Activated T-cell treated with anti-CD3 and anti-CD28 coated beads for 1 hour (primary cell): ENCODE results near the gene UQCRC2.
"Not testable (repeated sequence)": the region's sequence is repeated elsewhere in the genome, so short reads cannot be mapped to it uniquely, and the experiment has no call there.

Experiments used
- DNase-seq: peaks from one replicate; pipeline ENCODE4 v3.0.0-alpha.2; 2020; ENCODE audit warnings: low read depth

The UQCRC2 gene

DNA sequence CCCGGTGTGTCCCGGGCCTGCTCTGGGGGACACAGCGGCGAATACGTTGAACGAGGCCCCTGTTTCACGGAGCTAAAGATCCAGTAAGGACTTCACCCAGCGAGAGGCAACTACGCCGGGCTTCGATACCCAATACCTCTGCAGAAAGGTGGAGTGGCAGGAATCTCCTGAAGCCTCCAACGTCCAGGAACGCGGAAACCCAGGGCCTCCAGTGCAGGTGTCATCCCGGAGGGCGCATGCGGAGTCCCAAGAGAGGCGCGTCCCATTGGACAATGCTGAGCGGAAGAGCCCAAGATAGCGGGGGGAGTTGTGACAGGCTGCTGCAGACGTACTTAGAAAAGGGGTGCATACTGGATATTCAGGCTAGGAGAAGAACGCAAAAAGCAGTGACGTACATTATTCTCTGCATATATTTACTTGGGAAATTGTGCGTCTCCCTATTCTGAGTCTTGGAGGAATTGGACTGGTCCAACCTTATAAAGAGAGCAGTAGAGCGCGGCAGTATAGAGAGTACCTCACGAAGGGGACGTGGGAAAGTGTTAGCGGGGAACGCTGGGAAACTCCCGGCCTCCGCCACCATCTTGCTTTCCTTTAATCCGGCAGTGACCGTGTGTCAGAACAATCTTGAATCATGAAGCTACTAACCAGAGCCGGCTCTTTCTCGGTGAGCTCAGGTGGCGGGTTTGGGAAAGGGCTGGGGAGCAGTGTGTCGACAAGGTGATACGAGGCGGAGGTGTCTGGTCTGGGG lies at the start of gene UQCRC2:
UQCRC2 (plus strand) TSS at position 569 of the 748 bp plus-strand sequence; CDS start at position 632, 63 bp downstream.
- DNase-seq = peak; percentile 80

GRCh38 chr16:21932650-21933049 lies 20.5 kb upstream of the UQCRC2 start:
- DNase-seq = not testable (repeated sequence)

GRCh38 chr16:21933316-21933715 lies 19.8 kb upstream of the UQCRC2 start:
- DNase-seq = not testable (repeated sequence)

DNA sequence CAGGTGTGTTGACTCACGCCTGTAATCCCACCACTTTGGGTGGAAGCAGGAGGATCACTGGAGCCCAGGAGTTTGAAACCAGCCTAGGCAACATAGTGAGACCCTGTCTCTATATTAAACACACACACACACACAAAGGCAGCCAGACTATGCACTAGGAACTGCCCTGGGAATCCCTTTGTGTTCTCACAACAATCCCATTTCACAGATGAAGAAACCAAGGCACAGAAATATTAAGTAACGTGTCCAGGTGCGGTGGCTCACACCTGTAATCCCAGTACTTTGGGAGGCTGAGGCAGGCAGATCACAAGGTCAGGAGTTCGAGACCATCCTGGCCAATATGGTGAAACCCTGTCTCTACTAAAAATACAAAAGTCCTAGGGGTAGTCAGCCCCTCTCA lies 19.4 kb upstream of the UQCRC2 start:
- DNase-seq = not testable (repeated sequence)

- DNase-seq = not testable (repeated sequence)
These were observed 16.9 kb upstream of the UQCRC2 start for GRCh38 chr16:21936216-21936615.

- no peak for DNase-seq
These were observed 15.8 kb upstream of the UQCRC2 start for GRCh38 chr16:21937336-21937829.

GRCh38 chr16:21940570-21940969 lies 12.6 kb upstream of the UQCRC2 start:
- DNase-seq = no peak

DNA sequence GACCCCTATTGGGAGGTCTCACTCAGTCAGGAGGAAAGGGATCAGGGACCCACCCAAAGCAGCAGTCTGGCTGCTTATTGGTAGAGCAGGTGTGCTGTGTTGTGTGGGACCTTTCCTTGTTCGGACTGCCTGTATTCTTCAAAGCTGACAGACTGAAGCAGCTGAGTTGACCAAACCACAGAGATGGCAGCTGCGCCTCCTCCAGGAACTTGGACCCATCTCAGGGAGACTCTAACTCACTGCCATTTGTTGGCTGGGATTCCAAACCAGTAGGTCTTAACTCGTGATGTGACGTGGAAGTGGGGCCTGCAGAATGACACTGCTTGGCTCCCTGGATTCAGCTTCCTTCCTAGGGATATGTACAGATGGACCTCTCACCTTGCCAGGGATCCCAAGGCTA lies 9.6 kb upstream of the UQCRC2 start:
- DNase-seq = no peak

- DNase-seq = no peak
These were observed 6.1 kb upstream of the UQCRC2 start for GRCh38 chr16:21946889-21947635.

DNA sequence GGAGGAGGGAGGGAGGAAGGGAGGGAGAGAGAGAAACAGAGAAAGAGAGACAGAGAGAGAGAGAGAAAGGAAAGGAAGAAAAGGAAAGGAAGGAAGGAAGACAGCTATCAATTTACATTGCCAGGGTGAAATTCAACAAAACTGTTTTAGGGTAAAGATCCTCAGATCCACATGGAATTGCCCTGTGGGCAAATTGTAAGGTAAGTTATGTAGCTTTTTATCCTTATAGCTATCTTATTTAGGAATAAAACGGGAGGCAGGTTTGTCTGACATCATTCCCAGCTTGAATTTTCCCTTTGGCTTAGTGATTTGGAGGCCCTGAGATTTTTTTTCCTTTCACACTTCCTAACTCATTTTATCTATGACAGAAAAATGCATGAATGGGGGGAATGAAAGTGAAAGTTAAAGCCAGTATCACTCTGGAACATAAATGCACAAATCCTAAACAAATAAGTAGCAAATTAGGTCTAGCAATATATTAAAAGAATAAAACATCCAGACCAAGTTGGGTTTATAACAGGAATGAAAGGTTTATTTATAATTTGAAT lies 3.4 kb upstream of the UQCRC2 start:
- no peak for DNase-seq

DNA sequence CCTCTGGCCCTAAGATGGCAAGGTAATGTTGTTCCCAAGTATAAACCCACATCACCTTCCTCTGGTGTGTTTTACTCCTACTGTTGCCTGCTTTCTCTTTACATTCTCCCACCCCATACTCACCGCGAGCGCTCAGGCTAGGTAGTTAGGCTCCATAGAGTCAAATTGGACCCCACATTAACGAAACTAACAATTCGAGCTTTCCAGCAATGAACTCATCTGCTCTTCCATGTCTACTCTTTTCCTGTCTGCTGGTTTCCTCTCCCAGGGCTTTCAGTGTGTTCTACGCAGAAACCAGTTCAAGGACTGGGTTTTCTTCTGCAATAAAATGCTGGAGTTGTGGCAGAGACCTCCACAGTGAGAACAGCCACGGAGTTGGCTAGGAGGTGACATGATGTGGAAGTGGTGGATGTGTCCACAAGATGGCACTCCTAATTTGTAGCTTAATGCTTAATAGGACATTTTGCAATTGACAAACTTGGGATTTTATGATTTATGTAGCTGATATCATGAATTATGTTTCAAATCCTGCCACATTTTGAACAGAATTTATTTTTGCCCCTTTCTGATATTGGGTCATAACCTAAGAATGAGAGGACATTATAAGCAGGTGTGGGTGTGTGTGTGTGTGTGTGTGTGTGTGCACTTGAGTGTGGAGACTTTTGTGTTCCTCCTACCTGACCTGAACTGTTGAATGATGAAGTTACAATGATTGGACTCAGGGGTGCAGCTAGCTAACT lies 2.2 kb upstream of the UQCRC2 start:
- no peak for DNase-seq

- DNase-seq = peak; percentile 47
These were observed 945 bp upstream of the UQCRC2 start for GRCh38 chr16:21952040-21952792.

DNA sequence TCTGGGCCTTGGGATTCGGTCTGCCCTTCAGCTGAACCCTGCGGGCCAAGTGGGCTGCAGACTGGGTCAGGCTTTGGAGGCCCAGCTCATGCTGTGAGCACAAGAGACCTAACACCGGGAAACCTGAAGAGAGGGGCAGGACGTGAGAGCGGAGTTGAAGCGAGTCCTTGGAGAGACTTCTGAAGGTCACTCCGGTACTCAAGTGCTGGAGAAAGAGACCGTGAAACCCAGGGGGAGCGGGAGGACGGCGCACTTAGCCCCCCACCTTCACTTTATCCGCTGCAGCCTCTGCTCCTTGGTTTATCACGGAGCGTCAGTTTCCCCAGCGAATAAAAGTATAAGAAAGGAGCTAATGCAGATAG lies 361 bp downstream of the UQCRC2 start:
- no peak for DNase-seq

GRCh38 chr16:21957714-21958346 lies 4.7 kb downstream of the UQCRC2 start:
- no peak for DNase-seq

GRCh38 chr16:21959050-21959449 lies 5.9 kb downstream of the UQCRC2 start:
- DNase-seq = no peak

- DNase-seq = no peak
These were observed 9.3 kb downstream of the UQCRC2 start for GRCh38 chr16:21962475-21962874.

GRCh38 chr16:21963887-21964286 lies 10.7 kb downstream of the UQCRC2 start:
- DNase-seq = no peak

GRCh38 chr16:21964353-21964752 lies 11.2 kb downstream of the UQCRC2 start:
- DNase-seq = no peak

- DNase-seq = no peak
These were observed 18.7 kb downstream of the UQCRC2 start for GRCh38 chr16:21971856-21972255.

- DNase-seq = no peak
These were observed 20.8 kb downstream of the UQCRC2 start for GRCh38 chr16:21973945-21974344.

DNA sequence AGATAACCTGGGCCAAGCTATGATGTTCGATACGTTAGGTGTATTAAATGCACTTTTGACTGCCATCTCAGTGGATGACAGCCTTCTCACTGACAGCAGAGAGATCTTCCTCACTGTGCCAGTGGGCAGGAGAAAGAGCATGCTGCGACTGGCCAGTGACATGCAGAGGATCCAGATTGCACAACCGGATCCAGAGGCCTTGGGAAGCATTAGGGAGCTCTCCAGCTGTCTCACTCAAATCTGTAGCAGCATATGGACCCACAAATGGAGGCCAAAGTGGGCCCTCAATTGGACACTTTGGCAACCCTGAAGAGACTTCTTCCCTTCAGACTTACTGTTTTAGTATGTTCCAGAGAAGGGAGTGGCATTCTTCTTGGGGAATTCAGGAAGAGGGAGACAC lies 26.9 kb downstream of the UQCRC2 start:
- no peak for DNase-seq
